ENCODE results near the gene WDFY4. TPM values are rescaled to one million over a fixed set of nuclear protein-coding genes. Genes with fewer than 3 reads are reported as not detected.

The WDFY4 gene
- total RNA-seq, 6 experiments from 2014 or later, result not detected

DNA sequence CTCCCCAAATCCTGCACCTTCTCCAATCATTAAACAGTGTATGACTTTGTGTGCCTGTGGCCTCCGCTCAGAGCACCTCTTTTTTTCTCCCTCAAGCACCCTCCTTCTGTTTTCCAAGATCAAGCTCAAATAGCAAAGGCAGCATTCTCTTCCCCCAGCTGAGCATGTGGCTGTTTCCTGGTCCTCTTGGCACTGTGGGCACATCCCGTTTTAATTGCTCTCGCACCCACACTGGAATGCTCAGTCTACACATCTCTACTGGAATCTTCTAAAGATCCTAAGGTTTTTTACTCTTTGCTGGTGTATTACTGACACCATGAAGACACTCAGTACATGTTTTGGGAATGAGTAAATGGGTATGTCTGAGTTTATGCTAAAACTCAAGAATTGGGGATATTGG, 107.4 kb downstream of the WDFY4 start:
- Mint-ChIP-seq H3K4me1 (ENCODE audit: low read depth) (peaks cover 13% of the 10 kb centered on the region), H3K4me3 (no peak overlapping the region), H3K36me3 (ENCODE audit: low read depth) (no peaks in the 10 kb centered on the region), H3K27me3 (ENCODE audit: insufficient read depth) (peaks cover 22% of the 10 kb centered on the region), H3K27ac (no peak overlapping the region), H3K9me3 (no peaks in the 10 kb centered on the region)
- TF ChIP-seq, protein P1, sequence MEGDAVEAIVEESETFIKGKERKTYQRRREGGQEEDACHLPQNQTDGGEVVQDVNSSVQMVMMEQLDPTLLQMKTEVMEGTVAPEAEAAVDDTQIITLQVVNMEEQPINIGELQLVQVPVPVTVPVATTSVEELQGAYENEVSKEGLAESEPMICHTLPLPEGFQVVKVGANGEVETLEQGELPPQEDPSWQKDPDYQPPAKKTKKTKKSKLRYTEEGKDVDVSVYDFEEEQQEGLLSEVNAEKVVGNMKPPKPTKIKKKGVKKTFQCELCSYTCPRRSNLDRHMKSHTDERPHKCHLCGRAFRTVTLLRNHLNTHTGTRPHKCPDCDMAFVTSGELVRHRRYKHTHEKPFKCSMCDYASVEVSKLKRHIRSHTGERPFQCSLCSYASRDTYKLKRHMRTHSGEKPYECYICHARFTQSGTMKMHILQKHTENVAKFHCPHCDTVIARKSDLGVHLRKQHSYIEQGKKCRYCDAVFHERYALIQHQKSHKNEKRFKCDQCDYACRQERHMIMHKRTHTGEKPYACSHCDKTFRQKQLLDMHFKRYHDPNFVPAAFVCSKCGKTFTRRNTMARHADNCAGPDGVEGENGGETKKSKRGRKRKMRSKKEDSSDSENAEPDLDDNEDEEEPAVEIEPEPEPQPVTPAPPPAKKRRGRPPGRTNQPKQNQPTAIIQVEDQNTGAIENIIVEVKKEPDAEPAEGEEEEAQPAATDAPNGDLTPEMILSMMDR (IDR thresholded peaks at IDR 0.05), result no peak
- no peak for DNase-seq

DNA sequence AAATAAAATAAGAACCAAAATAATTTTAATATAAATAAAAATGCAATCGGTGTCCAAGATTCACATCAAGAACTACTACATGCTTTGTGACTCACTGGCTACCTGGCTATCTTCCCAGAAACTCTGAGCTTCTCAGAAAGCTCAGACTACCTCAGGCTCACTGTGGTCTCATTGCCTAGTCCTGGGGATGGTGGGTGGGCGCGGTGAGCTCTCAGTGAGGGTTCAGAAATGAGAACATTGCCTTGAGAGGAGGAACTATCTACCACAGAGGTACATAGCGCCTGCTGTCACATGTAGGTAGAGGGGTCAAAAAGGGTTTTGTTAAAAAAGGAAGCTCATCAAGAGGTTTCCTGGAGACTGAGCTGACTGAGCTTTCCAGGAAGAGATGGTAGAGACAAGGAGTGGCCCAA, 108.0 kb downstream of the WDFY4 start:
- no peaks in the 10 kb centered on the region for H3K9me3 Mint-ChIP-seq
- DNase-seq, result peak; percentile 68
- TF ChIP-seq, protein P1 (IDR thresholded peaks at IDR 0.05), result no peak
- H3K36me3 Mint-ChIP-seq (ENCODE audit: low read depth), result no peaks in the 10 kb centered on the region
- H3K4me1 Mint-ChIP-seq (ENCODE audit: low read depth), result peaks cover 13% of the 10 kb centered on the region
- H3K27ac Mint-ChIP-seq, result no peak overlapping the region
- H3K27me3 Mint-ChIP-seq (ENCODE audit: insufficient read depth), result peaks cover 23% of the 10 kb centered on the region
- no peak overlapping the region for H3K4me3 Mint-ChIP-seq

DNA sequence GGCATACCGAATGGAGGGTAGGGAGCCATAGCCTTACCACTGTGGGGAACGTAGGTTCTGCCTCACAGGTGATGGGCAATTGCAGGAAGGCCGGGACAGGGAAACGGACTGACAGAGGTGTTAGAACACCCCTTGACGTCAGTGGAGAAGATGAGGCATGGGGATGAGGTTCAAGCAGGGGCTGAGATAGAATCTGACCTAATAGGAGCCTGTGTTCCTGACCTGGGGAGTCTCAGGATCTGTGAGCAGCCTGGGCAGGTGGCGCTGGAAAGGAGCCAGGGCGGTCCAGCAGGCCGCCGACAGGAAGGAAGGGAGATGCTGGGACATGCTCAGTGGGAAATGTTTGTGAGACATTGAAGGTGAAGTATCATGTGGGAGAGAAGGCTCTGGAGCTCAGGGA, 109.4 kb downstream of the WDFY4 start:
- TF ChIP-seq, protein P1 (IDR thresholded peaks at IDR 0.05), result no peak
- Mint-ChIP-seq H3K27ac (no peak overlapping the region), H3K36me3 (ENCODE audit: low read depth) (no peaks in the 10 kb centered on the region), H3K27me3 (ENCODE audit: insufficient read depth) (peaks cover 24% of the 10 kb centered on the region), H3K9me3 (no peaks in the 10 kb centered on the region), H3K4me1 (ENCODE audit: low read depth) (peaks cover 25% of the 10 kb centered on the region), H3K4me3 (no peak overlapping the region)
- DNase-seq, result no peak

DNA sequence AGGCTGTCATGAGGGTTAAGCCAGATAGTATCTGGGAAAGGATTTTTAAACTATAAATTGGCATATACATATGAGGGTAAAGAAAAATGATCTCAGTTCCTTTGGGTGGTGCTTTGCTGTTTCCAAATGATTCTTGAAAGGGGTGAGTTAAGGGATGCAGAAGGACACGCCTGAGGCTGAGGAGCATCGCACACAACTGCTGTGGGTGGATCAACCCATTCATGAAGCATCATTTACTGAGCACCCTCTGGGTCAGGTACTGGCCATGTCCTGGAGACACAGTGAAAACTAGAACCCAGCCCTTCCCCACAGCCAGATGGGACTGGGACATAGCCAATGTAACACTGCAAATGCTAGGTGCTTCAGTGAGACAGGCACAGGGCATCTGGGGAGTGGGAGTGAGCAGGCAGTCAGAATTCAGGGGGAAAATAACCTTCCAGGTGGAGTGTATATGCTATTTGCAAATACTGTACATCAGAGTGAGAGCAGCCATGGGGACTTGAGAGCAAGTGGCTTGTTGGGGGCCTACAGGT, 112.1 kb downstream of the WDFY4 start:
- no peak overlapping the region for H3K4me3 Mint-ChIP-seq
- H3K27me3 Mint-ChIP-seq (ENCODE audit: insufficient read depth), result peaks cover 16% of the 10 kb centered on the region
- no peaks in the 10 kb centered on the region for H3K9me3 Mint-ChIP-seq
- H3K27ac Mint-ChIP-seq, result no peak overlapping the region
- DNase-seq, result no peak
- peaks cover 25% of the 10 kb centered on the region for H3K4me1 Mint-ChIP-seq (ENCODE audit: low read depth)
- H3K36me3 Mint-ChIP-seq (ENCODE audit: low read depth), result no peaks in the 10 kb centered on the region
- TF ChIP-seq, protein P1 (IDR thresholded peaks at IDR 0.05), result no peak

DNA sequence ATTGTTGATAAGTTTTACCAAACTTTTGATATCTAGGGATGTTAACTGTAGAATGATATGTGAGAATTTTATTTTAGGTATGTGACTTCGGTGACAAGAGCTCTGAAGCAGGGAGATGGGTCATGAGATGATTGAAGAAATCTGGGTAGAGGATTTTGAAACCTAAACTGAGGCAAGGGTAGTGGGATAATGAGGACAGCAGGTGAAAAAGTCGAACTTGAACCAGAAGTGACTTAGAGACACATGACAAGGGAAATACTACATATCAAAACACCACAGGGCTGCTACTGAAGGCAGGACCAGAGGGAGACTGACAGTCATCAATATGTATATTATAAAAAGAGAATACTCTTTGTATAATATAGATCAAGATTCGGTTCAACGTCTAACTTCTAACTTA, 113.2 kb downstream of the WDFY4 start:
- Mint-ChIP-seq H3K27ac (no peak overlapping the region), H3K9me3 (no peaks in the 10 kb centered on the region), H3K36me3 (ENCODE audit: low read depth) (no peaks in the 10 kb centered on the region), H3K4me3 (no peak overlapping the region), H3K27me3 (ENCODE audit: insufficient read depth) (peaks cover 16% of the 10 kb centered on the region), H3K4me1 (ENCODE audit: low read depth) (peaks cover 14% of the 10 kb centered on the region)
- no peak for DNase-seq
- TF ChIP-seq, protein P1 (IDR thresholded peaks at IDR 0.05), result no peak
